Measurements from ENCODE around the gene BGN.

GRCh38 chrX:153551135-153551534 lies 56.4 kb downstream of the BGN start:
- TF ChIP-seq CTCF (conservative IDR thresholded peaks at IDR 0.05) (no peak), EZH2 (IDR thresholded peaks at IDR 0.05; ENCODE audit: low read depth) (no peak)
